Right atrium auricular region (tissue), 2 donors: ENCODE data around the gene XRCC1. TPM values are rescaled to one million over a fixed set of nuclear protein-coding genes. Genes with fewer than 3 reads are reported as not detected.

Source experiments
- DNase-seq: peaks from one replicate; pipeline ENCODE4 v3.0.0-alpha.2; 2019; ENCODE audit warnings: low spot score
- H3K27ac ChIP-seq, 2 donors: fragments of 200-600 bp; sonication (generic); 1 replicate in 1 of 2; 2 replicates in 1 of 2; pipeline ENCODE4 v1.5.1; 2016 to 2019
- H3K27me3 ChIP-seq, 2 donors: fragments of 200-600 bp; sonication (generic); one replicate each; pipeline versions ENCODE4 v1.5.1 to v1.6.0; 2017 to 2019
- H3K36me3 ChIP-seq: fragments of 200-600 bp; sonication (generic); one replicate; pipeline ENCODE4 v1.5.1; 2016
- H3K4me1 ChIP-seq, 2 donors: fragments of 200-600 bp; sonication (generic); one replicate each; pipeline versions ENCODE4 v1.5.1 to v1.6.0; 2017 to 2019
- H3K4me3 ChIP-seq, 2 donors: fragments of 200-600 bp; sonication (generic); 1 replicate in 1 of 2; 2 replicates in 1 of 2; pipeline ENCODE4 v1.5.1; 2017 to 2019; ENCODE audit warnings: mild to moderate bottlenecking in 1 of 2, moderate library complexity in 1 of 2
- H3K9me3 ChIP-seq, 2 donors: fragments of 200-600 bp; sonication (generic); one replicate each; pipeline ENCODE4 v1.5.1; 2019
- total RNA-seq, 2 donors: library from RNA; depleted of rRNA; stranded (reverse); fragments of >200 nt; gene quantifications; one replicate each; pipeline ENCODE4 v1.1.0, GENCODE V29; 2016
- TF ChIP-seq, protein P1 (sequence below), 2 donors: fragments of 200-600 bp; sonication (generic); IDR thresholded peaks; one replicate each; pipeline ENCODE4 v1.5.1; 2019; ENCODE audit warnings: antibody characterized with exemption in 2 of 2

The XRCC1 gene
- total RNA-seq, 2 donors from 2014 or later, result 14.3 to 14.9 TPM

DNA sequence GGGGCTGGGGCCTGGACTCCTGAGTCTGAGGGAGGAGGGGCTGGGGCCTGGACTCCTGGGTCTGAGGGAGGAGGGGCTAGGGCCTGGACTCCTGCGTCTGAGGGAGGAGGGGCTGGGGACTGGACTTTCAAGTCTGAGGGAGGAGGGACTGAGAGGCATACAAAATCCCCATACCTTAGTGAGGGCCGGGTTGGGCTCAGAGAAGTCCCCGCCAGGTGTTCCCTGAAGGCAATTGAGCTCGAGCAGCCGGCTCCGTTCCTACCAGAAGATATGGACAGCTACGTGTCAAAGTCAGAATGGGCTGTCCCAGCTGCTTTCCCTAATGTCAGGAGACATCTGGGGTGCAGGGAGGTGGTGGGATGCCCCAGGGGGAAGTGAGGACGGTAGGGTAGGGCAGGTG, 80.2 kb downstream of the XRCC1 start:
- H3K27me3 ChIP-seq, result no peaks in the 10 kb centered on the region
- peaks cover 0 to 12% of the 10 kb centered on the region in 2 donors for H3K4me1 ChIP-seq
- no peak overlapping the region for H3K27ac ChIP-seq
- no peak for DNase-seq
- H3K4me3 ChIP-seq, result no peak overlapping the region
- TF ChIP-seq, protein P1, sequence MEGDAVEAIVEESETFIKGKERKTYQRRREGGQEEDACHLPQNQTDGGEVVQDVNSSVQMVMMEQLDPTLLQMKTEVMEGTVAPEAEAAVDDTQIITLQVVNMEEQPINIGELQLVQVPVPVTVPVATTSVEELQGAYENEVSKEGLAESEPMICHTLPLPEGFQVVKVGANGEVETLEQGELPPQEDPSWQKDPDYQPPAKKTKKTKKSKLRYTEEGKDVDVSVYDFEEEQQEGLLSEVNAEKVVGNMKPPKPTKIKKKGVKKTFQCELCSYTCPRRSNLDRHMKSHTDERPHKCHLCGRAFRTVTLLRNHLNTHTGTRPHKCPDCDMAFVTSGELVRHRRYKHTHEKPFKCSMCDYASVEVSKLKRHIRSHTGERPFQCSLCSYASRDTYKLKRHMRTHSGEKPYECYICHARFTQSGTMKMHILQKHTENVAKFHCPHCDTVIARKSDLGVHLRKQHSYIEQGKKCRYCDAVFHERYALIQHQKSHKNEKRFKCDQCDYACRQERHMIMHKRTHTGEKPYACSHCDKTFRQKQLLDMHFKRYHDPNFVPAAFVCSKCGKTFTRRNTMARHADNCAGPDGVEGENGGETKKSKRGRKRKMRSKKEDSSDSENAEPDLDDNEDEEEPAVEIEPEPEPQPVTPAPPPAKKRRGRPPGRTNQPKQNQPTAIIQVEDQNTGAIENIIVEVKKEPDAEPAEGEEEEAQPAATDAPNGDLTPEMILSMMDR (IDR thresholded peaks at IDR 0.05), result no peak
- H3K9me3 ChIP-seq, result no peaks in the 10 kb centered on the region
- peaks cover 26% of the 10 kb centered on the region for H3K36me3 ChIP-seq

Other genes with a start within 250 kb of the XRCC1 start
- 1 to 10 TPM in 1 of 2 donors, under 1 TPM in 1; 0.93 to 2.9 TPM for gene CD177, start 221.8 kb downstream of the XRCC1 start, total RNA-seq
- not detected for gene TEX101, start 160.6 kb downstream of the XRCC1 start, total RNA-seq
- under 1 TPM in 1 of 2 donors, not detected in 1; 0.90 TPM for gene LYPD3, start 109.9 kb downstream of the XRCC1 start, total RNA-seq
- 1 to 10 TPM; 3.6 to 7.7 TPM for gene PHLDB3, start 70.8 kb downstream of the XRCC1 start, total RNA-seq
- gene ETHE1, start 48.3 kb downstream of the XRCC1 start, total RNA-seq, result 10 to 100 TPM; 17.9 to 25.4 TPM
- gene ZNF575, start 42.3 kb downstream of the XRCC1 start, total RNA-seq, result under 1 TPM in 1 of 2 donors, not detected in 1; 0.39 TPM
- gene PINLYP, start 274 bp upstream of the XRCC1 start, total RNA-seq, result 1 to 10 TPM; 1.6 to 4.5 TPM
- gene IRGQ, start 20.6 kb upstream of the XRCC1 start, total RNA-seq, result 10 to 100 TPM; 24.7 to 25.9 TPM
- gene ZNF576, start 21.1 kb upstream of the XRCC1 start, total RNA-seq, result 10 to 100 TPM in 1 of 2 donors, 1 to 10 TPM in 1; 8.9 to 16.4 TPM
- under 1 TPM in 1 of 2 donors, not detected in 1; 0.28 TPM for gene SRRM5, start 36.6 kb upstream of the XRCC1 start, total RNA-seq
- 10 to 100 TPM; 23.4 to 25.7 TPM for gene ZNF428, start 44.1 kb upstream of the XRCC1 start, total RNA-seq
- gene CADM4, start 64.3 kb upstream of the XRCC1 start, total RNA-seq, result 1 to 10 TPM; 6.6 to 9.6 TPM
- gene PLAUR, start 94.6 kb upstream of the XRCC1 start, total RNA-seq, result 10 to 100 TPM; 12.9 to 18.4 TPM
- not detected for gene IRGC, start 140.5 kb upstream of the XRCC1 start, total RNA-seq
- 10 to 100 TPM in 1 of 2 donors, 1 to 10 TPM in 1; 8.0 to 11.0 TPM for gene SMG9, start 179.4 kb upstream of the XRCC1 start, total RNA-seq
- 1 to 10 TPM; 1.3 to 2.0 TPM for gene KCNN4, start 205.4 kb upstream of the XRCC1 start, total RNA-seq
- gene LYPD5, start 226.9 kb upstream of the XRCC1 start, total RNA-seq, result 1 to 10 TPM in 1 of 2 donors, under 1 TPM in 1; 0.63 to 3.9 TPM